ENCODE data around the gene CACNA1D. TPM values are rescaled to one million over a fixed set of nuclear protein-coding genes. Genes with fewer than 3 reads are reported as not detected.
"Not testable (repeated sequence)": the region's sequence is repeated elsewhere in the genome, so short reads cannot be mapped to it uniquely, and the experiment has no call there.

Gene CACNA1D
- total and polyA plus RNA-seq, 2 donors (not counting 3 experiments of a cell fraction or from before 2014, with no cell fraction given) = 0.06 TPM; not detected in 1

DNA sequence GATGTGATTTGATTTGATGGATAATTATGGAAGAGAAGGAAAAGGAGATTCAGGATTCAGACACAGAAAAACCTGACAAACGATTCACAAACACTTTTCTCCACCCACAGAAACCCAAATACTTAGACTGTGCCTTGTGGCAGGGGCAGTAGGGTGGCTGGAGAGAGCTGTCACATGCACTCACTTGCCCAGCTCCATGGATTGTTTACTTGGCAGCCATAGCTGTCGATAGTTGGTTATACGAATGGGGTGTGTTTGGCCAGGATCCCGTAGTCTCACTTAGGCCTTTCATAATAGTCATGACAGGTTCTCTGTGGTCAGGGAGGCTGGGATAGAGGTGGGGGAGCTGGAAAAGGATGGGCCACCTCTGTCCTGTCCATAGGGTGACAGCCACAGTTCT lies 76.9 kb downstream of the CACNA1D start:
- TF ChIP-seq MYC (IDR thresholded peaks at IDR 0.05; ENCODE audit: low read depth, low read length) = no peak
- TF ChIP-seq, protein P1, sequence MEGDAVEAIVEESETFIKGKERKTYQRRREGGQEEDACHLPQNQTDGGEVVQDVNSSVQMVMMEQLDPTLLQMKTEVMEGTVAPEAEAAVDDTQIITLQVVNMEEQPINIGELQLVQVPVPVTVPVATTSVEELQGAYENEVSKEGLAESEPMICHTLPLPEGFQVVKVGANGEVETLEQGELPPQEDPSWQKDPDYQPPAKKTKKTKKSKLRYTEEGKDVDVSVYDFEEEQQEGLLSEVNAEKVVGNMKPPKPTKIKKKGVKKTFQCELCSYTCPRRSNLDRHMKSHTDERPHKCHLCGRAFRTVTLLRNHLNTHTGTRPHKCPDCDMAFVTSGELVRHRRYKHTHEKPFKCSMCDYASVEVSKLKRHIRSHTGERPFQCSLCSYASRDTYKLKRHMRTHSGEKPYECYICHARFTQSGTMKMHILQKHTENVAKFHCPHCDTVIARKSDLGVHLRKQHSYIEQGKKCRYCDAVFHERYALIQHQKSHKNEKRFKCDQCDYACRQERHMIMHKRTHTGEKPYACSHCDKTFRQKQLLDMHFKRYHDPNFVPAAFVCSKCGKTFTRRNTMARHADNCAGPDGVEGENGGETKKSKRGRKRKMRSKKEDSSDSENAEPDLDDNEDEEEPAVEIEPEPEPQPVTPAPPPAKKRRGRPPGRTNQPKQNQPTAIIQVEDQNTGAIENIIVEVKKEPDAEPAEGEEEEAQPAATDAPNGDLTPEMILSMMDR (IDR thresholded peaks at IDR 0.05; ENCODE audit: extremely low read depth in 1 of 2, insufficient read depth in 1 of 2, low read depth in 1 of 2, low read length in 2 of 2) = no peak
- no peaks in the 10 kb centered on the region for H3K9me3 ChIP-seq (replicated peaks; ENCODE audit: control insufficient read depth, insufficient read depth, low read length)
- ChIA-PET CTCF (no interaction called here), POLR2A (no interaction called here)
- no peaks in the 10 kb centered on the region for H3K4me1 ChIP-seq (ENCODE audit: control insufficient read depth, extremely low read depth, insufficient read depth, low read length)
- H3K9ac ChIP-seq (replicated peaks; ENCODE audit: extremely low read depth, insufficient read depth, low read length) = no peak overlapping the region
- no peak overlapping the region for H3K27ac ChIP-seq (ENCODE audit: insufficient read depth, low read depth, low read length)
- DNase-seq (ENCODE audit: low read depth, low spot score) (no peak), FAIRE-seq (no peak)
- no peaks in the 10 kb centered on the region for H4K20me1 ChIP-seq (replicated peaks; ENCODE audit: control insufficient read depth, extremely low read depth, insufficient read depth, low read length)
- H3K4me2 ChIP-seq (ENCODE audit: insufficient read depth, low read length) = no peak overlapping the region
- no peaks in the 10 kb centered on the region for H3K79me2 ChIP-seq (ENCODE audit: control insufficient read depth, insufficient read depth, low read length)
- H2AFZ ChIP-seq (ENCODE audit: low read depth, low read length) = no peak overlapping the region
- peaks cover 0 to 3% of the 10 kb centered on the region in 2 experiments for H3K27me3 ChIP-seq (ENCODE audit: control insufficient read depth in 2 of 2, insufficient read depth in 2 of 2, low read length in 2 of 2)
- dilution Hi-C loops (cut with MboI; ENCODE audit: extremely low pct_ligation_motif_present, low sequenced_read_pairs) = no loop called here
- H3K4me3 ChIP-seq (replicated peaks in 1 of 3; ENCODE audit: insufficient read depth in 1 of 3, low read depth in 1 of 3, low read length in 3 of 3) = no peak overlapping the region
- no peaks in the 10 kb centered on the region for H3K9me1 ChIP-seq (replicated peaks; ENCODE audit: control insufficient read depth, extremely low read depth, insufficient read depth, low read length)
- no TSS peak for BruUV-seq (replicated peaks)
- intact Hi-C loops (cut with micrococcal nuclease) = no loop called here
- no peaks in the 10 kb centered on the region for H3K36me3 ChIP-seq (ENCODE audit: control insufficient read depth in 2 of 2, extremely low read depth in 1 of 2, insufficient read depth in 2 of 2, low read length in 2 of 2)

DNA sequence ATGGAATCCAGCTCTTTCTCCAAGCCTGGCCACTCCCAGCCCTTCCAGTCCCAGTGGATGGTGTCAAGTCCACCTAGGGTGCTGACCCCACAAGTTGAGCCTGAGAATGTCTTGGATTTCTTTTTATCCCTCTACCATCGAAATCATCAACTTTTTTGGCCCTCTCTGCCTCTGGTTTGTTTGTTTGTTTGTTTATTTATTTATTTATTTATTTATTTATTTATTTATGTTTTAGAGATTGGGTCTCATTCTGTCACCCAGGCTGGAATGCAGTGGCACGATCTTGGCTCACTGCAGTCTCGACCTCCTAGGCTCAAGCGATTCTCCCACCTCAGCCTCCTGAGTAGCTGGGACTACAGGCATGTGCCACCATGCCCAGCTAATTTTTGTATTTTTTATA lies 77.8 kb downstream of the CACNA1D start:
- H3K27ac ChIP-seq (ENCODE audit: insufficient read depth, low read depth, low read length); H3K4me2 ChIP-seq (ENCODE audit: insufficient read depth, low read length); H3K36me3 ChIP-seq (ENCODE audit: control insufficient read depth in 2 of 2, extremely low read depth in 1 of 2, insufficient read depth in 2 of 2, low read length in 2 of 2); H3K27me3 ChIP-seq (ENCODE audit: control insufficient read depth in 2 of 2, insufficient read depth in 2 of 2, low read length in 2 of 2); H3K79me2 ChIP-seq (ENCODE audit: control insufficient read depth, insufficient read depth, low read length); intact Hi-C loops (cut with micrococcal nuclease); H4K20me1 ChIP-seq (replicated peaks; ENCODE audit: control insufficient read depth, extremely low read depth, insufficient read depth, low read length); CTCF ChIA-PET; BruUV-seq (replicated peaks); H3K4me3 ChIP-seq (replicated peaks in 1 of 3; ENCODE audit: insufficient read depth in 1 of 3, low read depth in 1 of 3, low read length in 3 of 3); H3K4me1 ChIP-seq (ENCODE audit: control insufficient read depth, extremely low read depth, insufficient read depth, low read length); H3K9ac ChIP-seq (replicated peaks; ENCODE audit: extremely low read depth, insufficient read depth, low read length); FAIRE-seq; POLR2A ChIA-PET; H2AFZ ChIP-seq (ENCODE audit: low read depth, low read length); H3K9me3 ChIP-seq (replicated peaks; ENCODE audit: control insufficient read depth, insufficient read depth, low read length); DNase-seq (ENCODE audit: low read depth, low spot score); H3K9me1 ChIP-seq (replicated peaks; ENCODE audit: control insufficient read depth, extremely low read depth, insufficient read depth, low read length); dilution Hi-C loops (cut with MboI; ENCODE audit: extremely low pct_ligation_motif_present, low sequenced_read_pairs): not testable (repeated sequence)
